HepG2 (cell line): ENCODE data around the gene NEURL2. TPM values are rescaled to one million over a fixed set of nuclear protein-coding genes. Genes with fewer than 3 reads are reported as not detected.

Experiments used
- ARID5B ChIP-seq: IDR thresholded peaks from 2 replicates; pipeline ENCODE4 v1.4.0; 2020; ENCODE audit warnings: mild to moderate bottlenecking, missing genetic modification reagents
- FOXJ3 ChIP-seq: sonication (generic); formaldehyde crosslinking; IDR thresholded peaks from 2 replicates; pipeline ENCODE4 v1.4.0; 2020; ENCODE audit warnings: missing genetic modification reagents, mild to moderate bottlenecking, borderline replicate concordance
- GZF1 ChIP-seq: sonication (generic); formaldehyde crosslinking; IDR thresholded peaks from 2 replicates; pipeline ENCODE4 v1.5.1; 2020; ENCODE audit warnings: mild to moderate bottlenecking, missing genetic modification reagents
- ISL2 ChIP-seq: sonication (generic); formaldehyde crosslinking; IDR thresholded peaks from 2 replicates; pipeline ENCODE4 v1.5.0; 2020; ENCODE audit warnings: missing genetic modification reagents
- KDM5B ChIP-seq: sonication (generic); formaldehyde crosslinking; IDR thresholded peaks from 2 replicates; pipeline ENCODE4 v1.4.0; 2020; ENCODE audit warnings: missing genetic modification reagents, mild to moderate bottlenecking, borderline replicate concordance
- MEIS2 ChIP-seq: sonication (generic); formaldehyde crosslinking; IDR thresholded peaks from 2 replicates; pipeline ENCODE4 v1.9.0; 2021; ENCODE audit warnings: mild to moderate bottlenecking, missing genetic modification reagents
- RERE ChIP-seq: IDR thresholded peaks from 2 replicates; pipeline ENCODE4 v1.6.1; 2016; ENCODE audit warnings: low read depth, missing genetic modification reagents, missing compliant biosample characterization
- SMARCE1 ChIP-seq: fragments of 450-650 bp; IDR thresholded peaks from 2 replicates; pipeline ENCODE4 v1.6.1; 2017; ENCODE audit warnings: borderline replicate concordance
- SPEN ChIP-seq: sonication (generic); formaldehyde crosslinking; IDR thresholded peaks from 2 replicates; pipeline ENCODE4 v1.5.1; 2020; ENCODE audit warnings: low read depth, mild to moderate bottlenecking, missing genetic modification reagents
- SRSF4 ChIP-seq: fragments of 200-400 bp; formaldehyde crosslinking; IDR thresholded peaks from one replicate; pipeline ENCODE4 v1.6.1; 2018; ENCODE audit warnings: mild to moderate bottlenecking, low read depth, low read length, moderate library complexity; ENCODE audit not compliant: poor library complexity, severe bottlenecking
- ZBTB21 ChIP-seq: sonication (generic); formaldehyde crosslinking; IDR thresholded peaks from 2 replicates; pipeline ENCODE4 v1.4.0; 2020; ENCODE audit warnings: missing genetic modification reagents
- ZEB1 ChIP-seq: IDR thresholded peaks from 2 replicates; pipeline ENCODE4 v1.6.1; 2012; ENCODE audit warnings: mild to moderate bottlenecking, low read depth, inconsistent platforms; ENCODE audit not compliant: insufficient replicate concordance
- polyA plus RNA-seq, 8 experiments: library from polyadenylated mRNA; depleted of rRNA in 3 of 8; stranded (reverse) in 7 of 8; unstranded in 1 of 8; fragments of >200 nt; fragmentation: Illumina TruSeq in 4 of 8; extraction: Trizol in 4 of 8; gene quantifications; 2 replicates each; pipeline versions ENCODE4 v1.2.1 to v1.2.3, GENCODE V29; 2011 to 2016; ENCODE audit warnings: low read depth in 4 of 8, missing spikeins in 1 of 8, mixed read lengths in 1 of 8; ENCODE audit not compliant: insufficient read depth in 1 of 8
- total RNA-seq, 5 experiments: library from RNA; depleted of rRNA; stranded (reverse); fragments of >200 nt; fragmentation: Illumina TruSeq; extraction: Trizol; gene quantifications; 2 replicates each; pipeline ENCODE4 v1.2.3, GENCODE V29; 2016; ENCODE audit warnings: low read depth in 1 of 5
- TF ChIP-seq, protein P1 (sequence below): sonication (generic); formaldehyde crosslinking; IDR thresholded peaks from 2 replicates; pipeline ENCODE4 v1.4.0; 2020; ENCODE audit warnings: mild to moderate bottlenecking, missing genetic modification reagents
- TF ChIP-seq, protein P2 (sequence below): sonication (generic); formaldehyde crosslinking; IDR thresholded peaks from 2 replicates; pipeline ENCODE4 v1.5.0; 2020; ENCODE audit warnings: missing genetic modification reagents, mild to moderate bottlenecking, borderline replicate concordance
- TF ChIP-seq, protein P3 (sequence below): sonication (generic); formaldehyde crosslinking; IDR thresholded peaks from 2 replicates; pipeline ENCODE4 v1.4.0; 2020; ENCODE audit warnings: missing genetic modification reagents

NEURL2 gene
- total and polyA plus RNA-seq, 2 of the 13 experiments (the other 11 are each of a cell fraction or from before 2014, with no cell fraction given) = 7.2 to 9.7 TPM

GRCh38 chr20:45890077-45890984, 677 bp downstream of the NEURL2 start (continued):
- TF ChIP-seq ARID5B (CRISPR knock-in tag) (peak; percentile 43), GZF1 (CRISPR knock-in tag) (no peak), SMARCE1 (no peak), KDM5B (peak; percentile 93), MEIS2 (CRISPR knock-in tag) (peak; percentile 72), SRSF4 (no peak), ZBTB21 (CRISPR knock-in tag) (peak; percentile 39; the same call in 1 of the 2 replicates), SPEN (CRISPR knock-in tag) (peak; percentile 46; the same call in 1 of the 2 replicates), FOXJ3 (0 out of 2 replicates have a peak, but pooled peaks have one; percentile 41), ISL2 (CRISPR knock-in tag) (no peak), RERE (CRISPR knock-in tag) (no peak), ZEB1 (no peak)
- TF ChIP-seq, protein P1, sequence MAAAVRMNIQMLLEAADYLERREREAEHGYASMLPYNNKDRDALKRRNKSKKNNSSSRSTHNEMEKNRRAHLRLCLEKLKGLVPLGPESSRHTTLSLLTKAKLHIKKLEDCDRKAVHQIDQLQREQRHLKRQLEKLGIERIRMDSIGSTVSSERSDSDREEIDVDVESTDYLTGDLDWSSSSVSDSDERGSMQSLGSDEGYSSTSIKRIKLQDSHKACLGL (CRISPR knock-in tag) = peak; percentile 98
- TF ChIP-seq, protein P2, sequence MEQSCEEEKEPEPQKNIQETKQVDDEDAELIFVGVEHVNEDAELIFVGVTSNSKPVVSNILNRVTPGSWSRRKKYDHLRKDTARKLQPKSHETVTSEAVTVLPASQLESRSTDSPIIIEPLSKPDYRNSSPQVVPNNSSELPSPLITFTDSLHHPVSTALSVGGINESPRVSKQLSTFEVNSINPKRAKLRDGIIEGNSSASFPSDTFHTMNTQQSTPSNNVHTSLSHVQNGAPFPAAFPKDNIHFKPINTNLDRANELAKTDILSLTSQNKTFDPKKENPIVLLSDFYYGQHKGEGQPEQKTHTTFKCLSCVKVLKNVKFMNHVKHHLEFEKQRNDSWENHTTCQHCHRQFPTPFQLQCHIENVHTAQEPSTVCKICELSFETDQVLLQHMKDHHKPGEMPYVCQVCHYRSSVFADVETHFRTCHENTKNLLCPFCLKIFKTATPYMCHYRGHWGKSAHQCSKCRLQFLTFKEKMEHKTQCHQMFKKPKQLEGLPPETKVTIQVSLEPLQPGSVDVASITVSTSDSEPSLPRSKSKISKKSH (CRISPR knock-in tag) = peak; percentile 58; the same call in 1 of the 2 replicates
- TF ChIP-seq, protein P3, sequence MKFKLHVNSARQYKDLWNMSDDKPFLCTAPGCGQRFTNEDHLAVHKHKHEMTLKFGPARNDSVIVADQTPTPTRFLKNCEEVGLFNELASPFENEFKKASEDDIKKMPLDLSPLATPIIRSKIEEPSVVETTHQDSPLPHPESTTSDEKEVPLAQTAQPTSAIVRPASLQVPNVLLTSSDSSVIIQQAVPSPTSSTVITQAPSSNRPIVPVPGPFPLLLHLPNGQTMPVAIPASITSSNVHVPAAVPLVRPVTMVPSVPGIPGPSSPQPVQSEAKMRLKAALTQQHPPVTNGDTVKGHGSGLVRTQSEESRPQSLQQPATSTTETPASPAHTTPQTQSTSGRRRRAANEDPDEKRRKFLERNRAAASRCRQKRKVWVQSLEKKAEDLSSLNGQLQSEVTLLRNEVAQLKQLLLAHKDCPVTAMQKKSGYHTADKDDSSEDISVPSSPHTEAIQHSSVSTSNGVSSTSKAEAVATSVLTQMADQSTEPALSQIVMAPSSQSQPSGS = peak; percentile 89
